ENCODE data around the gene HS6ST2.
"Not testable (repeated sequence)": the region's sequence is repeated elsewhere in the genome, so short reads cannot be mapped to it uniquely, and the experiment has no call there.

Gene HS6ST2

DNA sequence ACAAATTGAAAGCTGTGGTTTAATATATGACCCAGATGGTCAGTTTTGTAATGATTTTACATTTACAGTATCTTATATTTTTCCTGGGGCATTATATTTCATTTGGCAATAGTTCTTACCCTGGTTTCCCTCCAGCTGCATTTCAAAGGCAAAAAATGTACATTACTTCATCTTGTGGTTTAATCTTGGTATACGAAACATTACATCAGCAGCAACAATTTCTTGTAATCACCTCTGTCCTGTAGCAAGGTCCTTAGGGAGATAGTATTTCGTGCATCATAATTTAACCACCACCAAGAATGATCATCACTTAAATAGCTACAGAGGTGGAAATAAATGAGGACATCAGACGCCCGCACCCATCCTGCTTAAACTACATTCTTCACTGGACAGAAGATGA lies 48.8 kb downstream of the HS6ST2 start:
- CTCF ChIA-PET = no interaction called here
- POLR2A ChIA-PET = no interaction called here
- DNase-seq (ENCODE audit: extremely low spot score) = no peak
- TF ChIP-seq, protein P1, sequence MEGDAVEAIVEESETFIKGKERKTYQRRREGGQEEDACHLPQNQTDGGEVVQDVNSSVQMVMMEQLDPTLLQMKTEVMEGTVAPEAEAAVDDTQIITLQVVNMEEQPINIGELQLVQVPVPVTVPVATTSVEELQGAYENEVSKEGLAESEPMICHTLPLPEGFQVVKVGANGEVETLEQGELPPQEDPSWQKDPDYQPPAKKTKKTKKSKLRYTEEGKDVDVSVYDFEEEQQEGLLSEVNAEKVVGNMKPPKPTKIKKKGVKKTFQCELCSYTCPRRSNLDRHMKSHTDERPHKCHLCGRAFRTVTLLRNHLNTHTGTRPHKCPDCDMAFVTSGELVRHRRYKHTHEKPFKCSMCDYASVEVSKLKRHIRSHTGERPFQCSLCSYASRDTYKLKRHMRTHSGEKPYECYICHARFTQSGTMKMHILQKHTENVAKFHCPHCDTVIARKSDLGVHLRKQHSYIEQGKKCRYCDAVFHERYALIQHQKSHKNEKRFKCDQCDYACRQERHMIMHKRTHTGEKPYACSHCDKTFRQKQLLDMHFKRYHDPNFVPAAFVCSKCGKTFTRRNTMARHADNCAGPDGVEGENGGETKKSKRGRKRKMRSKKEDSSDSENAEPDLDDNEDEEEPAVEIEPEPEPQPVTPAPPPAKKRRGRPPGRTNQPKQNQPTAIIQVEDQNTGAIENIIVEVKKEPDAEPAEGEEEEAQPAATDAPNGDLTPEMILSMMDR (IDR thresholded peaks at IDR 0.05; ENCODE audit: control extremely low read depth, extremely low read depth, low read depth, missing control alignments) = no peak

DNA sequence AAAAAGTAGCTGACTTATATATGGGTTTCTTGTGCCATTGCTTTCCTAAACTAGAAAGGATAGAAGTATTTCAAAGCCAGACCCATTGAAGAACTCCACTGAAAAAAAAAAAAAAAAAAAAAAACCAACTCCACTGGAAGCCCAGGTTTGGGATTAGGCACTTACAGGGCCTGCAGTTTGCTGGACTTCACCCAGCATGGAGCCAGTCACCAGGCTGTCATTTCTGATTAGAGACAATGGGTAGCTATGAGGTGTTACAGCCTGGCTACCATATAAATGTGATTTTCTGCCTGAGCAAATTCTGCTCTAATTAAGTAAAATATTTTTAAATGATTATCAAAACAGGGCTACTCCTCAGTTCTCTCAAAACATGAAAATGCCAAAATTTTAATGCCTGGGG lies 49.5 kb downstream of the HS6ST2 start:
- no peak for DNase-seq (ENCODE audit: extremely low spot score)
- TF ChIP-seq, protein P1 (IDR thresholded peaks at IDR 0.05; ENCODE audit: control extremely low read depth, extremely low read depth, low read depth, missing control alignments) = no peak
- ChIA-PET CTCF (no interaction called here), POLR2A (no interaction called here)

DNA sequence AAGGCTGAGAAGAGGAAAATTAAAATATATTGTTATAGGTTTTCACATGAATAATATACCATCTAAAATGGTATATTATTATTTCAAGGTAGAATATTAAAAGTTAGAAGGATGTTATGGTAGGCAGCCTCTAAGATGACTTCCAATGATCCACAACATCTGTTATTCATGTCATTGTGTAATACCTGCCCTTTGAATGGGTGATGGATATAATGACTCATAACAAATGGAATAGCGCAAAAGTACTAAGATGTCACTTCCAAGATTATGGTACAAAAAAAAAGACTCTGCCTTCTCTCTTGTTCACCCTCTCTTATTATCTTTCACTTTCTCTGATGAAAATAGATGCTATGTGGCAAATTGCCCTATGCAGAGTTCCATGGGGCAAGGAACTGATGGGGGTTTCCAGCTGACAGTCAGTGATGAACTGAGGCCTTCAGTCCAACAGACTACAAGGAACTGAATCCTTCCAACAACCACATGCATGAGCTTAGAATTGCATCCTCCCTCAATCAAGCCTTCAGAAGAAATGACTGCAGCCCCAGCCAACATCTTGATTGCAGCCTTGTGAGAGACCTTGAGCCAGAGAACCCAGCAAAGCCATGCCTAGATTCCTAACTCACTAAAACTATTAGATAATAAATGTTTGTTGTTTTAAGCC lies 57.7 kb downstream of the HS6ST2 start:
- CTCF ChIA-PET = no interaction called here
- TF ChIP-seq, protein P1 (IDR thresholded peaks at IDR 0.05; ENCODE audit: control extremely low read depth, extremely low read depth, low read depth, missing control alignments) = no peak
- no peak for DNase-seq (ENCODE audit: extremely low spot score)
- POLR2A ChIA-PET = no interaction called here

DNA sequence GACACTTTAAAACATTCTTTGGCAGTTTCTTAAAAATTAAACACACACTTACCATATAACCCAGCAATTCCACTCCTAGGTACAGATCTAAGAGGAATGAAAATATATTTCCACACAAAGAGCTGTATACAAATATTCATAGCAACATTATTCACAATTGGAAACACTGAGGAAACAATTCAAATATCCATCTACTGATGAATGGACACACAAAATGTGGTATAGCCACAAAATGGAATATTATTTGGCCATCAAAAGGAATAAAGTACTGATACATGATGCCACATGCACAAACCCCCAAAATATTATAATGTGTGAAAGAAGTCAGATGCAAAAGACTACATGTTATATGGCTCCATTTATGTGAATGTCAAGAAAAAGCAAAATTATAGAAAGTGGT lies 70.9 kb downstream of the HS6ST2 start:
- CTCF ChIA-PET = no interaction called here
- TF ChIP-seq, protein P1 (IDR thresholded peaks at IDR 0.05; ENCODE audit: control extremely low read depth, extremely low read depth, low read depth, missing control alignments) = no peak
- DNase-seq (ENCODE audit: extremely low spot score) = no peak
- POLR2A ChIA-PET = no interaction called here

DNA sequence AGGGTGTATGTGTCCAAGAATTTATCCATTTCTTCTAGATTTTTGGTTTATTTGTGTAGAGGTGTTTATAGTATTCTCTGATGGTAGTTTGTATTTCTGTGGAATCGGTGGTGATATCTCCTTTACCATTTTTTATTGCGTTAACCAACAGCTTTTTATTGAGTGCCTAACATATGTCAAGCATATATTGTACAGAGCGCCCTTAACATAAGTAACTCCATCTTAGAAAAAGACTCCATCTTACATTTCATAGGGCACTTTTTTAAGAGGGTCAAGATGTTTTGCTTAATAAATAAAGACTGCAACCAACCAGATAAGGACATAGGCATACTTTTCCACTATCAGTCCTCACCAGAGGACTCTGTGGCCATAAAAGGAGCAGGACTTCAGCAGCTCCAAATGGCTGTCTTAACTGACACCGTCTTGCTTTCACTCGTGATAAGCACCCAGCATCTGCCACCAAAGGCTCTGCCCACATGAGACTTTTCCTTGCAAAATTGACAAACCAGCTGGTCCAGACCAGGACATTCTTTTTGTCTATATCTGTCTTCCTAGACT lies 75.0 kb downstream of the HS6ST2 start:
- TF ChIP-seq, protein P1 (IDR thresholded peaks at IDR 0.05; ENCODE audit: control extremely low read depth, extremely low read depth, low read depth, missing control alignments) = no peak
- ChIA-PET CTCF (no interaction called here), POLR2A (no interaction called here)
- no peak for DNase-seq (ENCODE audit: extremely low spot score)

DNA sequence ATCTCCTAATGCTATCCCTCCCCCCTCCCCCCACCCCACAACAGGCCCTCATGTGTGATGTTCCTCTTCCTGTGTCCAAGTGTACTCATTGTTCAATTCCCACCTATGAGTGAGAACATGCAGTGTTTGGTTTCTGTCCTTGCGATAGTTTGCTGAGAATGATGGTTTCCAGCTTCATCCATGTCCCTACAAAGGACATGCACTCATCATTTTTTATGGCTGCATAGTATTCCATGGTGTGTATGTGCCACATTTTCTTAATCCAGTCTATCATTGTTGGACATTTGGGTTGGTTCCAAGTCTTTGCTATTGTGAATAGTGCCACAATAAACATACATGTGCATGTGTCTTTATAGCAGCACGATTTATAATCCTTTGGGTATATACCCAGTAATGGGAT lies 77.7 kb downstream of the HS6ST2 start:
- POLR2A ChIA-PET; CTCF ChIA-PET; DNase-seq (ENCODE audit: extremely low spot score): not testable (repeated sequence)

DNA sequence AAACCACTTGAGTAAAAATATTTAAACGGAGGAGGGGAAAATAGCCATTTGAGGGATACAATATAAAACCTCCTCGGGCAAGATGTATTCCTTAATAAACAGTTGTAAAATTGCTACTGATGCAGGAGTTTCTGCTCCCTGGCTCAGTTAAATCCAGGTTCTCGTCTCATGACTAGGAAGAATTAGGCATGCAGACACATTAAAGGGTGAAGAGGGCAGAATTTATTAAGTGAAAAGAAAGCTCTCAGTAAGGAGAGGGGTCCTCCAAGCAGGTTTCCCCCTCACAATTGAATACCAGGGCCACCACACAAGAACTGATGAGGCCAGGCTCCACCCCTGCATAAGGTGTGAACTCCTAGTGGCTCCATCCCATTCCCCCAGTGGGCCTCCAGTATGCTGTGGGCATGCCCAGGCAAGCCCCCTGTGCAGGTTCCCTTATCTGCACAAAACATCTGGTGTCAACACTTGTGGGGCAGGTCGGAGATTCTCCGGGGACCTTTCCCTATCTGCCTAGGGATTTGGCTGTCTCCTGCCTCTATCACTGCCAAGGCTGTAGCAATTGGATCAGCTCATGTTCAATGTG lies 80.4 kb downstream of the HS6ST2 start:
- DNase-seq (ENCODE audit: extremely low spot score) = no peak
- POLR2A ChIA-PET = no interaction called here
- CTCF ChIA-PET = no interaction called here
- TF ChIP-seq, protein P1 (IDR thresholded peaks at IDR 0.05; ENCODE audit: control extremely low read depth, extremely low read depth, low read depth, missing control alignments) = no peak

Measured in GM10248 (cell line).